Activated CD4-positive, alpha-beta T cell treated with anti-CD3 and anti-CD28 coated beads, Interleukin-2, amount 10 ng/mL, durations not matched to agents 24 days and 14 days (primary cell): ENCODE measurements around the gene HHAT. TPM values are rescaled to one million over a fixed set of nuclear protein-coding genes. Genes with fewer than 3 reads are reported as not detected.

ENCODE experiments used
- DNase-seq: peaks from one replicate; pipeline ENCODE4 v3.0.0; 2022
- H3K27ac Mint-ChIP-seq: one replicate; pipeline ENCODE4 v1.8.0; 2022; ENCODE audit warnings: mild to moderate bottlenecking, mixed read lengths
- H3K27me3 Mint-ChIP-seq: one replicate; pipeline ENCODE4 v1.8.0; 2022; ENCODE audit warnings: mixed read lengths
- H3K36me3 Mint-ChIP-seq: one replicate; pipeline ENCODE4 v1.8.0; 2022; ENCODE audit warnings: low read depth, mild to moderate bottlenecking, mixed read lengths
- H3K4me1 Mint-ChIP-seq: one replicate; pipeline ENCODE4 v1.8.0; 2021; ENCODE audit warnings: mixed read lengths
- H3K4me3 Mint-ChIP-seq: one replicate; pipeline ENCODE4 v1.8.0; 2022; ENCODE audit warnings: mild to moderate bottlenecking, moderate library complexity, mixed read lengths
- H3K9me3 Mint-ChIP-seq: one replicate; pipeline ENCODE4 v1.8.0; 2021; ENCODE audit warnings: mixed read lengths
- intact Hi-C: fragments of 100-400 bp; cut with micrococcal nuclease; formaldehyde crosslinking; loops from one replicate; pipeline ENCODE4 v1.15.1; 2023
- total RNA-seq: library from RNA; stranded (reverse); gene quantifications from 2 replicates; pipeline ENCODE4 v1.2.3, GENCODE V29; 2022

HHAT gene
- total RNA-seq, 1 donor from 2014 or later, result 0.47 TPM

- no peak for DNase-seq
- H3K36me3 Mint-ChIP-seq, result no peaks in the 10 kb centered on the region
- no peaks in the 10 kb centered on the region for H3K4me1 Mint-ChIP-seq
- H3K9me3 Mint-ChIP-seq, result no peaks in the 10 kb centered on the region
- no peak overlapping the region for H3K4me3 Mint-ChIP-seq
- H3K27ac Mint-ChIP-seq, result no peak overlapping the region
- H3K27me3 Mint-ChIP-seq, result no peaks in the 10 kb centered on the region
- intact Hi-C loops, result no loop called here
Measured at GRCh38 chr1:210683403-210684047, 354.8 kb downstream of the HHAT start.

DNA sequence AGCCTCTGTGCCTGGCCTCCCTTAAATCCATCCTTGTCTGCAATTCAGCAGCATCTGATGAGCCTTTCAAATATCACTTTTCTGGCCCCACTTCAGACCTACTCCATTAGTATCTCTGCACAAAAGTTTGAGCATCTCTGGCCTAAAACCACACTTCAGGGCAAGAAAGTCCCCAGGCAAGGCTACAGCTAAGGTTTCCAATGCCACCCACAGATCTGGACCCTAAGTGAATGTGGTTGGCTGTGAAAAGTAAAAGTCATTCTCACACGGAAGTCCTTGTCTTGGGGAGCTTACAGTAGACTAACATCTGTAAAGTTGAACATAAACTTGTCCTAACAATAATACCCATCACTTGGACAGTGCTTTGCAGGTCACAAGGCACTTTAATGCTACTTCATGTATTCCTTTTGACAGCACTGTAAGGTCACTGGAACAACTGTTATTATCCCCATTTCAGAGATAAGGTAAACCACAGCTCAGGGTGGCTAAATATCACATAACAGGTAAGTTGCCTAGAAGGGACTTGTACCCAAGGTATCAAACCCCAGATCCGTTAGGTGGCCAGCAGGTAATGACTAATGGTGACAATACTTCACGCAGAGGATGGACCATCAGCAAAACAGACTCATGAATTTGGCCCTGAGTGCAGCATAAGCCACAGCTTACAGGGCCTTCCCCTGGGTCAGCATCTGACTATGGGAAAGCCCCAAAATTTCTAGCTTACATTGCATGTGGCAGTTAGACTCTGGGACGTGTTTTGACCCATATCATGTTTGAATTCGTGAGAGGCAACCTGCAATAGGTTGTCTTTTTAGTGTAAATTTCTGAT, 356.0 kb downstream of the HHAT start:
- no peak for DNase-seq
- Mint-ChIP-seq H3K27ac (no peak overlapping the region), H3K9me3 (no peaks in the 10 kb centered on the region), H3K27me3 (no peaks in the 10 kb centered on the region), H3K4me1 (no peaks in the 10 kb centered on the region), H3K4me3 (no peak overlapping the region), H3K36me3 (no peaks in the 10 kb centered on the region)
- intact Hi-C loops, result no loop called here

- H3K4me3 Mint-ChIP-seq, result no peak overlapping the region
- H3K36me3 Mint-ChIP-seq, result no peaks in the 10 kb centered on the region
- DNase-seq, result no peak
- H3K4me1 Mint-ChIP-seq, result no peaks in the 10 kb centered on the region
- no peak overlapping the region for H3K27ac Mint-ChIP-seq
- intact Hi-C loops, result no loop called here
- H3K27me3 Mint-ChIP-seq, result no peaks in the 10 kb centered on the region
- H3K9me3 Mint-ChIP-seq, result no peaks in the 10 kb centered on the region
Measured at GRCh38 chr1:210685295-210685650, 356.6 kb downstream of the HHAT start.

DNA sequence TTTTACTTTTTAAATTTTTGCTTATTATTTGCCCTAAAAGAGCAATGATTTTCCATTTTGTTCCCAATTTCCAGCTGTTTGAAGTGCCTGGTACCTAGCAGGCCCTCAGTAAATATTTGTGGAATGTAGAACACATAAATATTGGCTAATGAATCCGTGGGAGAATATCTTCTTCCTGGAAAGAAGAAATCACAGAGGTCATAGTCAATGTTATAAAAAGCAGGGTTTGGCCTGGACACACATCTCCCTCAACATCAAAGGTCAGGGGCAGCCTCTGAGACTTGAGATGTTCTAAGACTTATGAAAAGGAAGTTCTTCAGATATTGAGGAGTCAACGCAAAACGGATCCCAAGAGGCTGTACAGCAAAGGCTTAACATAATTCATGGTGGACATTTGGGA, 358.1 kb downstream of the HHAT start:
- H3K4me1 Mint-ChIP-seq, result no peaks in the 10 kb centered on the region
- no peak overlapping the region for H3K27ac Mint-ChIP-seq
- no peaks in the 10 kb centered on the region for H3K36me3 Mint-ChIP-seq
- H3K9me3 Mint-ChIP-seq, result no peaks in the 10 kb centered on the region
- intact Hi-C loops, result no loop called here
- no peaks in the 10 kb centered on the region for H3K27me3 Mint-ChIP-seq
- no peak for DNase-seq
- H3K4me3 Mint-ChIP-seq, result no peak overlapping the region

GRCh38 chr1:210687582-210688279, 359.0 kb downstream of the HHAT start:
- intact Hi-C loops, result no loop called here
- no peak for DNase-seq
- H3K4me3 Mint-ChIP-seq, result no peak overlapping the region
- no peaks in the 10 kb centered on the region for H3K9me3 Mint-ChIP-seq
- H3K27ac Mint-ChIP-seq, result no peak overlapping the region
- H3K27me3 Mint-ChIP-seq, result no peaks in the 10 kb centered on the region
- no peaks in the 10 kb centered on the region for H3K4me1 Mint-ChIP-seq
- H3K36me3 Mint-ChIP-seq, result no peaks in the 10 kb centered on the region

DNA sequence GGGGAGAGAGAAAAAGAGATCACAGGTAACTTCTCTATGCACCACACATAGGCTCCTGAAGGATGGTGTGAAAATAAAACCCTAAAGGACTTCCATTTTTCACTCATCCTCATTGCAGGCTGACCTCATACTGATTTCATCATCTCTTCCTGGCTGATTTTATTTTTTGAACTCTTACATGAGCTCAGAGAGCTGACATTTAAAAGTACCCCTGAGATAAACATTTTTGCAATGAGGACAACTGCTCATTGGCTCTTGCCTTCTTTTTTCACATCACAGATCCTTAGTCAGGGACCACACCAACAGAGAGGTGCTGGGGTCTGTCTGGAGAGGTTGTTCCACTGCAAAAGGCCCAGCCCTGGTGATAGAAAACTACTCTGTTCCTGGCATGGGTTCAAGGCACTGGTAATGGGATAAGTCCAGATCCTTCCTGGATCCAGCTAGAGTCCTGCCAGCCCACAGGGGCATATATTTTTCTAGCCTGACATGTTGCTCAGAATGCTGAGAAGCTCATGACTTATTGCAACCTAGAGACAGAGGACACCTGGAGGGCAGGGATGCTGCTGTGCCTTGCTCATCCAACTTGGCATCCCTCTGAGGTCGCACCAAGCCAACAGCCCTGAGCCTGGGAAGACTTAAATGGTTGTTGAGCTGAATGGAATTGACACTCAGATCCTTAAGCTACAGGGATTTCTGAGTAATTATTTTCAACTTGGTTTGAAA, 360.0 kb downstream of the HHAT start:
- DNase-seq, result no peak
- Mint-ChIP-seq H3K27ac (no peak overlapping the region), H3K4me3 (no peak overlapping the region), H3K9me3 (no peaks in the 10 kb centered on the region), H3K36me3 (no peaks in the 10 kb centered on the region), H3K27me3 (no peaks in the 10 kb centered on the region), H3K4me1 (peaks cover 5% of the 10 kb centered on the region)
- intact Hi-C loops, result no loop called here

DNA sequence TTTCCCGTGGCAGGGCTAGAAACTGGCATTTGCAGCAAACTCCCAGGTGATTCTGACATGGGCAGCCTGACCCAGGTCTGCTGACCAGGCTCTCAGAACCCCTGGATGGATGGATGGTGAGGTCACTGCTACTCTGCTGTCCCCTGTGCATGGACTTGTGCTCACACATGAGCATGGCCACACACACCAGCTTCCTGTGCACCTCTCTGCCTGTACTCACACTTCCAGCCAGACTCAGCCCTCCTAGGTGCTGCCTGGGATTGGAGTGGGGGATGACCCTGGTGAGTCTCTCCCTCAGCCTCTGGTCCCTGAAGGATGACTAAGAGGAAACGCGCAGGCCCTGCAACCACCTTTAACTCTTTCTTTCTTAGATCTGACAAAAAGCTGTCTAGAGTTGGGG, 361.1 kb downstream of the HHAT start:
- intact Hi-C loops, result no loop called here
- Mint-ChIP-seq H3K4me1 (peaks cover 5% of the 10 kb centered on the region), H3K4me3 (no peak overlapping the region), H3K9me3 (no peaks in the 10 kb centered on the region), H3K36me3 (no peaks in the 10 kb centered on the region), H3K27me3 (no peaks in the 10 kb centered on the region), H3K27ac (no peak overlapping the region)
- no peak for DNase-seq

DNA sequence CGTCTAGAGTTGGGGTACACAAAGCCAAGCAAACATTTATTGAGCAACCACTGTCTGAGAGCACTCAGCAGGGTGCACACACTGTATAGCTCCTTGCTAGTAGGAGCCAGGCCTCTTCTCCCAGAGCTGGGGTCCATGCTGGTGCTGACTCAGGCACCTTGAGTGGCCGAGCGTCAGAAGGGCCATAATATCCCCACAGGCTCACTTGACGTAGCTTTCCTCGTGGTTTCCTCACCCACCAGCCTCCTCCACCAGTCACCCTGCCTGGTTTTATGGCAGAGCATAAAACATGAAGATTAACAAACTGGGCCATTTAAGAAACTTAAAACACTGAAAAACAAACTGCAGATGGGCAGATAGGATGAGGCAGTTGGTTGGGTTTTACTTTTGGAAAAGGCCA, 361.5 kb downstream of the HHAT start:
- Mint-ChIP-seq H3K9me3 (no peaks in the 10 kb centered on the region), H3K4me3 (no peak overlapping the region), H3K36me3 (no peaks in the 10 kb centered on the region), H3K27me3 (no peaks in the 10 kb centered on the region), H3K4me1 (peaks cover 5% of the 10 kb centered on the region), H3K27ac (no peak overlapping the region)
- intact Hi-C loops, result no loop called here
- no peak for DNase-seq

GRCh38 chr1:210691039-210691610, 362.4 kb downstream of the HHAT start:
- no peaks in the 10 kb centered on the region for H3K36me3 Mint-ChIP-seq
- intact Hi-C loops, result no loop called here
- H3K27me3 Mint-ChIP-seq, result no peaks in the 10 kb centered on the region
- DNase-seq, result no peak
- no peak overlapping the region for H3K27ac Mint-ChIP-seq
- no peak overlapping the region for H3K4me3 Mint-ChIP-seq
- H3K9me3 Mint-ChIP-seq, result no peaks in the 10 kb centered on the region
- peaks cover 5% of the 10 kb centered on the region for H3K4me1 Mint-ChIP-seq

DNA sequence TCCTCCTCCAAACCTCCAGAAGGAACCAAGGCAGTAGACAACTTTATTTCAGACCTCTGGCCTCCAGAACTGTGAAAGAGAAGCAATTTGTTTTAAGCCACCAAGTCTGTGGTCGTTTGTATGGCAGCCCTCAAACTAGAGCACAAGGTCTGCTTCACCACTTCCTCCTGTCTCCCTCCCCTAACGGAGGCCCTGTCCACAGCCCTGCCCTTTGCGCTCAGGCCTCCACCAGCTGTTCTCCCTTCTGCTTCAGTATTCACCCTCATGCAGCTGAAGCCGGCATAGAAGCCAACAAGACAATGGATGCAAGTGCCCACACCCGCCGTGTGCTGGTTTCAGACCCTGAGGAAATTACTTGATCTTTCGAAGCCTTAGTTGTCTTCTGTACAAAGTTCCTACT, 364.1 kb downstream of the HHAT start:
- no peaks in the 10 kb centered on the region for H3K27me3 Mint-ChIP-seq
- no peaks in the 10 kb centered on the region for H3K36me3 Mint-ChIP-seq
- no peak overlapping the region for H3K27ac Mint-ChIP-seq
- DNase-seq, result no peak
- no peaks in the 10 kb centered on the region for H3K9me3 Mint-ChIP-seq
- H3K4me3 Mint-ChIP-seq, result no peak overlapping the region
- intact Hi-C loops, result no loop called here
- H3K4me1 Mint-ChIP-seq, result peaks cover 7% of the 10 kb centered on the region

DNA sequence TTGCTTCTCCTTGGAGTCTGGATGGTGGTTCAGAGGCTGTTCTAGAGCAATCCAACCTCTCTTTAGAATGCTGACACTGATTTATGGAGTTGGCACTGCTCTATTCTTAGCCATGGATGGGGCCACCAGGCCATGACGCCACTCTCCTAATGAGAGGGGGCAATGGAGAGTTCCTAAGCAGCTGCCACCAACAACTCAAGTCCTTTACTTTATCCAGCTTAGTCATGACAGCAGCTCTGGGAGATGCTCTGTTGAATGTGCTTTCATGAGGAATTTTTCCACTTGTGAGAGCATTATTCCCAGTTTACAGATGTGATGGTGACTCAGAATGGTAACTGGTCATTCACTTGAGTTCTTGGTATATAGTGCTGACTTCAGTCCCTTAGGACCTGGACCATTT, 366.3 kb downstream of the HHAT start:
- Mint-ChIP-seq H3K4me3 (no peak overlapping the region), H3K27me3 (no peaks in the 10 kb centered on the region), H3K27ac (no peak overlapping the region), H3K4me1 (peaks cover 7% of the 10 kb centered on the region), H3K36me3 (no peaks in the 10 kb centered on the region), H3K9me3 (no peaks in the 10 kb centered on the region)
- intact Hi-C loops, result no loop called here
- DNase-seq, result no peak

GRCh38 chr1:210696709-210697108, 368.0 kb downstream of the HHAT start:
- Mint-ChIP-seq H3K27ac (no peak overlapping the region), H3K4me3 (no peak overlapping the region), H3K36me3 (no peaks in the 10 kb centered on the region), H3K9me3 (no peaks in the 10 kb centered on the region), H3K4me1 (peaks cover 7% of the 10 kb centered on the region), H3K27me3 (no peaks in the 10 kb centered on the region)
- DNase-seq, result no peak
- intact Hi-C loops, result no loop called here

- intact Hi-C loops, result no loop called here
- H3K27me3 Mint-ChIP-seq, result peaks cover under 1% of the 10 kb centered on the region
- no peaks in the 10 kb centered on the region for H3K36me3 Mint-ChIP-seq
- H3K4me1 Mint-ChIP-seq, result peaks cover 7% of the 10 kb centered on the region
- no peaks in the 10 kb centered on the region for H3K9me3 Mint-ChIP-seq
- no peak for DNase-seq
- H3K4me3 Mint-ChIP-seq, result no peak overlapping the region
- no peak overlapping the region for H3K27ac Mint-ChIP-seq
Measured at GRCh38 chr1:210697185-210697584, 368.5 kb downstream of the HHAT start.
